RPMI8226 (cell line): Measurements from ENCODE around the gene DGKI.
A peak's percentile ranks its signal among the peaks of the same experiment; 100 is the strongest.

Source experiments
- DNase-seq: peaks from one replicate; pipeline ENCODE4 v3.0.0-alpha.2; 2015

Gene DGKI

DNA sequence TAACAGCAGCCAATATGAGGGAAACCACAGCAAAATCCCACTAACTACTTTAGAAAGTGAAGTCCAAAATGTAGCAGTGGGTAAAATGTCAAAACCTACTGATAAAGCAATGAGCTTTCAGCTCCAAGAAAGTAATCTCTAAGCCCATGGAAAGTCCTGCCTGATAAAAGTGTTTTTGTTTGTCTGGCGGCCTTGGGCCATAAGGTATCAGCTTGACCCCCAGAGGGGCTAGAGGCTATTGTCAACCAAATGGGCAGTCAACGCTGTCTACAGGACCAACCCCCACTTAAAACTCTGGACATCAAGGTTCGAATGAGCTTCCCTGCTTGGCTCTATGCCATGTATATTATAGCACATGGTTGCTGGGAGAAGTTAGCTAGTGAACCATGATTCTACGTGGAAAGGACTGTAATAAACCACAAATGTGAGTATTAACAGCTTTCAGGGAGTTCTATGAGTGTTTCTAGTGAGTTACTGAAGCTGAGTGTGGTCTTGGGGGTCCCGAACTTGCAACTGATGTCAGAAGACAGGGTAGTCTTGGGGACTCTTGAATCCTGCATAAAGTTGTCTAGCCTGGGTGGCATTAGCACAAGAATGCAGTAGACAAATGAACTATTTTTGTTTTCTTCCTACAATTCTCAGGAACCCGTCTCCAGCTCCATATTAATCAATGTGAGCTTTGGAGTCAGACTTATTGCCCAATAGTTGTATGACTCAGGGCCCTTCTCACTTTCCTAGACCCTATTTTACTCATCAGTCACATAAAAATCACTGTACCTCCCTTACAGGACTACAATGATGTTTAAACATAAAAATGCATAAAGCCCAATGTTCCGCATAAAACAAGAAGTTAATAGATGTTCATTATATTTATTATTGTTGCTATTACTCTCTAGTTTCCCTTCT lies 164.9 kb downstream of the DGKI start:
- no peak for DNase-seq

DNA sequence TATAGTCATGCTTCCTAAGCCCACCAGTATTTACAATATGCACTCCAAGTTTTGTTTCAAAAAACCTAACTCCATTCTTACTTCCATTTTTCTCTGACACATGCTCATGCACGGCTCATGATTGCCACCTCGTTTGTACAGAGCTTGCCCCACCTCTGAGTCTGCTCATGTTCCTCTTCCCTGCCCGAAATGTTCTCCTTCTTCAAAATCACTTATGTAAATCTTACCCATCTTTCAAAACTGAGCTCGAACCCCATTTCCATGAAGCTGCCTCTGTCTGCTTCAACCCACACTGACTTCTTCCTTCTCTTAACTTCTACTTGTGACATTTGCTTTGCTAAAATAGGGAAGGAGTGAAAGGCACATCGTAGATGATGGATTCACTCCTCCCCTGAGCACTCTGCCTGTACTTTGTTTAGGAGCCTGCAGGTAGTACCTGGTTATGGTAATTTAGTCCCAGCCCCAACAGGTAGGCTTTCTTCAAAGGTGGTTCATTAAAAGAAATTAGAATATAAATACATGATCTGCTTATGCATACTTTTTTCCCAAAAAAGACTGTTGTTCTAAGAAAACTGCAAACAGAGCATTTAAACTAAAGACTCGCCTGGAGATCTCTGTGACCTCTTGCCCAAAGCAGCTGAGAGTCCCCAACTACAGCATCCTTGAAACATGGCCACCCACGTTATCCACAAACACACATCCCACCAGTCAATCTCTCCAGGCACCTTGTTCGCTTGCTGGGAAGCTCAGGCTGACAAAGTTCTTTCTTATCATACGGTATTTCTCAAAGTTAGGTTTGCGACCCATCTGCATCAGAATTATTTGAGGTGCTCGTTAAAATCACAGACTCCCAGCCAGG lies 172.0 kb downstream of the DGKI start:
- no peak for DNase-seq

- DNase-seq: no peak
Observed at GRCh38 chr7:137674048-137674447, 172.7 kb downstream of the DGKI start.

- DNase-seq: no peak
Observed at GRCh38 chr7:137671920-137672319, 174.9 kb downstream of the DGKI start.

DNA sequence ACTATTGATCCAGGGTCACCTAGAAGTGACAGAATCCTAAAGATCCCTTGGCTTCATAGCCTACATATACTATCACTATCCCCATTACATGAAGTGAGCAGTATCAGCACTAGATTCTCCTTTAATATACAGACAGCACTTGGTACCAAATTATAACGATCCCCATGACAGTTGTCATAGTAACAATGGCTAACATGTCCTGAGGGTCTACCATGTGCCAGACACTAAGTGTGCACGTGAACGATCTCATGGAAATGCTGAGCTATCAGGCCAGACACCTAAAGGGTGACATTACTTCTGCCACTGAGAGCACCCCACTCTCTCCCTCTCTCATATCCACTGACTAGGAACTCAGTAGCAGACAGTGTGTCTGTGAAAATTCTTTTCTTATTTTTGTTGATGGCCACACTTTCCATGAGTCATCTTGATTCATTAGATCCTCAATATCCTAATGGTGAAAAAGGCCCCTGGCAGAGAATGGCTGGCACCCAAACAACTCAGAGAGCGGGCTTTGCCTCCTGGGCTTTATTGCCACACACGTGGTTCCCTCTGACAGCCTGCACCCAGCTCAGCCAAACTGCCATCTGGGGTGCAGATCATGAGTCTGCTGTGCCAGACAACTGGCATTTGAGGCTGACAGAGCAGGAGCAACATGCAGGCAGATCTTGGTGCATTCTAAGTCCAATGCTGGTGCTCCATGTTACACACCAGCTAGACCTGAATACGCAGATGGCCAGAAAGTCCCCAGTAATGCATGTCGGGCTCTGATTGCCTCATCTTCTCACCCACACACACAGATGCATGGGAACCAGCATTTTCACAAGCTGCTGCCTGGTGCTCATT lies 176.3 kb downstream of the DGKI start:
- no peak for DNase-seq

GRCh38 chr7:137669706-137670105 lies 177.1 kb downstream of the DGKI start:
- DNase-seq: no peak

DNA sequence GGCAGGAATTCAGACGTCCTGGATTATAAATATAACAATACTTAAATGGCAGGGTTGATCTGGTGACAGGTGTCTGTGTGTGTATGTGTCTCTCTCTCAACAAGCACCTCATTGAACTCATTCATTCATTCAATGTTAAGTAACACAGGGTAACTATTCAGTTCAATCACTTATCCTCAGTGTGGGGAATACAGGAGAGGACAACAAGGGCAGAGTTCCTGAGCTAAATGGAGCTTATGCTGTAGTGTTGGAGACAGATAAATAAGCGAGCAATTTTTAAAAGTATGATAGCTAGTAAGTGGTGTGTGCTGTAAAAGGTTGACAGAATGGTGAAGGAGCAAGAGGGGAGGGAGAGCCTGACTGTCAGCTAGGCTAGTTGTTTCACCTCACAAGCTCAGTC lies 178.4 kb downstream of the DGKI start:
- DNase-seq: no peak

- DNase-seq: no peak
Observed at GRCh38 chr7:137667633-137668387, 179.0 kb downstream of the DGKI start.

DNA sequence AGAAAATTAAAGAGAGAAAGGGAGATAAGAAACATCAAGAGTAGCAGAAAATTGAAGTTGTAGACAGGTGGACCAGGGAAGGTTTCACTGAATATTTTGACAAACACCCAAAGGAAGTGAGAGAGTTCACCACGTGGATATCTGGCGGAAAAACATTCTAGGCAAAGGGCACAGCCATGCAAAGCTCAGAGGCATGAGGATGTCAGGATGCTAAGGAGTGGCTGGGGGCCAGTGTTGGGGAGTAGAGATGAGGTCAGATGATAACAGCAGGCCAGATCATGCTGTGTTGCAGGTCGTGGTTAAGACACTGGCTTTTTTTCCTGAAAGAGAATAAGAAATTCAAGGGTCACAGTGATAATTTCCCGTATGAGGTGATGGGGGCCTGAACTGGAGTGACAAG lies 181.9 kb downstream of the DGKI start:
- DNase-seq: no peak

DNA sequence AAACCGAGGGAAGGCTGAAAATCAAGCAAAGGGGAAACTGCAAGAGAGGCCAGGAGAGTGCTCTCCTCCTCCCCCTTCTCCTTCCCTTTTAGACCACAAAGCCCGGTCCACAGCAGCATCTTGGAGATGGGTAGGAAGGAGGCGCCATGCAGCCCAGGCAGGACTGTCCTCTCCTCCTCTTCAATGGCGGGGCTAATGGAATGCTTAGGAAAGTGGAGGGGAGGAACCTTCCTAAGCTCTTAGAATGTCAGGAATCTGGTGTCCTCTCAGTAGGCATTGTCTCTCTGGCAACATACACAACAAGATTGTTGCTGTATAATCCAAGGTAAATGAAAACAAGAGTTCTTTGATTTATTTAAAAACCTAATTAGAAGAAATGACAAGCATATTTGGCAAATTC lies 185.1 kb downstream of the DGKI start:
- DNase-seq: no peak

DNA sequence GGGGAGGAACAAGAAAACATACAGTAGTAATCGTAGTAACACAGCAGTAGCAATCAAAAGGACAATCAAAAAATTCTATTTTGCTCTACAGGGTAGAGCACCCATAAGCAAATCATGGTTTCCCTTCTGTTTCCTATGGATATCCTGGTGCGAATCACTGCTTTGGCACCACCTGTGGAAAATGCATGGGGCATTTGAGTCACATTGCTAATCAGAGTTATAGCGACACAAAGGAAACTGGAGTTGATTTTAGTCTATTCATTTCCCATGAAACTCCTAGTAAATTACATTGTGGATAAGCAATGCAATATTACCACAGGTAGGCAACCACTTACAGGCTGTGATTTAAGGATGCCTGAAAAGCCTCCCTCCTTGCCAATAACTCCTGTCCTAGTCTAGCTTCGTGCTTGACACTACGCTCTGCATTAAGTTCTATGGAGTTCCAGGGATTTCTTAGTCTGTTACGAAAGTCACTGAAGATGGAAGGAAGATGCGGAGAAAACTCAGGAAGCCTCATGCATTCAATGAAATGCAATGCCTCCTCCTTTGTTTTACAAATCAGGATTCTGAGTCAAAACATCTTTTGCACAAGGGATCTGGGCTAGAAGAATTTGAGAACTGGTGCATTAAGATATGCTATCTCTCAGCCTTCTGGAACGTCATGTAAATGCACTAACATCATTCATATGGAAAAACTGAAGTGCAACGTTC lies 188.4 kb downstream of the DGKI start:
- no peak for DNase-seq

DNA sequence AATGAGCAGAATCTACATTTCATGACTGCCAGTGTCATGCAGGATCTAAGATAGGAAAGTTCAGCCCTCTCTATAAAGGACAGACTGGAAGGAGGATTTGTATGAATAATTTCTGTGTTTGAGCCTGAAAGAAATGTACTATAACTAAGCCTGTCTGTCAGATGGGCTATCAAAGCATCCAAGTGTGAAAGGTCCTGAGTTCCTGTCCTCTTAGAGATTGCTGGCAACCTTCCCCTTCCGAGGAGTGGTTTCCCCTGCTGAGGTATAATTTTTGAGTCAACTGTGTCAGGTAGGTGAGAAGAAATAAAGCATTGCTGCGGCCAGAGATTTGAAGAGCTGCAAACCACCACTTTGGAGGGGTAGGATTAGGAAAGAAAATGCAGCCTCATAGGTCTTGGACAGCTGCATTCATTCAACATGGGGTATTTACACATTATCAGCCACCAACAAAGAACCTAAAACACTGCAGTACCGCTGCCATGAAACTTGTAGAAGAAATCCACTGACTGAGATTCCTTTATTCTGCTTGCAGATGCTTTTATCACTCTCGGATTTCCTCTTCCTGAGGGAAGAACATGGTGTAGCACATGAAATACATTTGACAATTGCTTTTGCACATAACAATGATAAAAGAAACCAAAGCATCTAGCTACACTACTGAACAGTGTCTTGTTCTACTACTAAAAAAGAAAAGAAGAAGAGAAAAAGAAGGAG lies 189.1 kb downstream of the DGKI start:
- no peak for DNase-seq

- no peak for DNase-seq
Observed at GRCh38 chr7:137656850-137657232, 189.9 kb downstream of the DGKI start.

- peak; percentile 81 for DNase-seq
Observed at GRCh38 chr7:137656227-137656849, 190.4 kb downstream of the DGKI start.

- DNase-seq: no peak
Observed at GRCh38 chr7:137655804-137656203, 191.0 kb downstream of the DGKI start.

DNA sequence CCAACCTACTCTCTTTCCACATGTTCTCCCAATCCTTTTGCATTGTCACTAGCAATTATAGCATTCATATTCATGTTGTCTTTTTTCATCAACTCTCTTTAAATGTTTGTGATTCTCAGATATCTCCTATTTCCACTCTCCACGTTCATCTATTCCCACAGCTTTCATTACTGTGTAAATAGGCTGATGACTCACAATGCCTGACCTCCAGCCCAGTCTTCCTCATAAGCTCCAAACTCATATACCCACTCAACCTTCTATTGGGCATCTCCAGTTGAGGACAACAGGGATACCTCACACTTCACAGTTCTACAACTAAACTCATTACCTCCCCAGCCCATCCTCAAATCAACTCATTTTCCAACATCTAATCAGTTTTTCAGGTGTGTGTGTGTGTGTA lies 194.1 kb downstream of the DGKI start:
- DNase-seq: no peak

GRCh38 chr7:137647905-137648565 lies 198.7 kb downstream of the DGKI start:
- no peak for DNase-seq

DNA sequence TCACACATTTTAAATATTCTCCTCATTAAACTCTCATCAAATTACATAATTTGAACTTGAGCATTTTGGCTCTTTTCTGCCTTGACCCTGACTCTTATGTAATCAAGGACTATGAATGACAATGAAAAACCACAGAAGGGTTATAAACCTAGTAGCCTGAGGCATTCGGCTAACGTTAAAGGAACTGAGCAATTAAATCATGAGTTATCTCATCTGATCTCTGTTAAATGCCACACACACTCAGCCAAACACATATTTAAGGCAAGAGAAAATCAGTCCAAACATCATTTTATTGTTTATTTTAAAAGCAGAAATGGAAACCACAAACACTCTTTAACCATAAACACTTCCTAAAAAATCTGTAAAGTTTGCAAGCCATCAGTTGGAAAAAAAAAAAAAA lies 204.3 kb downstream of the DGKI start:
- DNase-seq: no peak

- DNase-seq: no peak
Observed at GRCh38 chr7:137642031-137642430, 204.7 kb downstream of the DGKI start.

GRCh38 chr7:137636376-137636775 lies 210.4 kb downstream of the DGKI start:
- no peak for DNase-seq
